A549 (cell line): ENCODE results near the gene SLC49A3. TPM values are rescaled to one million over a fixed set of nuclear protein-coding genes. Genes with fewer than 3 reads are reported as not detected.

ENCODE experiments used
- ATAC-seq, 2 experiments: fragments of 200-7000 bp in 1 of 2; fragments of >200 bp in 1 of 2; cut with Nextera tagmentation in 1 of 2; cut with Tn5 transposase in 1 of 2; 3 replicates each; pipeline versions ENCODE4 v1.8.0 to v1.9.1; 2018 to 2020; ENCODE audit warnings: mild to moderate bottlenecking in 1 of 2, moderate library complexity in 1 of 2
- CTCF ChIA-PET: fragments of 300-600 bp; sonication (Branson Sonifier 250); formaldehyde crosslinking; extraction: SDS; loops from one replicate; lab custom pipeline; 2021; ENCODE audit warnings: antibody characterized with exemption, inconsistent platforms; lab: Yijun Ruan, JAX
- POLR2A ChIA-PET: fragments of 350-600 bp; formaldehyde crosslinking; extraction: SDS; loops from one replicate; lab custom pipeline; 2021; ENCODE audit warnings: antibody characterized with exemption, inconsistent platforms; lab: Yijun Ruan, JAX
- DNase-seq, 2 experiments: peaks; one replicate each; pipeline versions ENCODE4 v3.0.0 to v3.0.0-alpha.2; 2011 to 2016; ENCODE audit warnings: low read depth in 1 of 2, low spot score in 1 of 2
- FAIRE-seq: peaks from 2 replicates; lab custom pipeline; 2011; peaks lifted over from hg19 to GRCh38; lab: Jason Lieb, UNC
- H3K27ac ChIP-seq, 2 experiments: fragments of >200 bp; sonication (Bioruptor Twin); formaldehyde crosslinking; 3 replicates each; pipeline ENCODE4 v1.5.1; 2016 to 2017
- H3K4me1 ChIP-seq: fragments of >200 bp; sonication (Bioruptor Twin); formaldehyde crosslinking; 3 replicates; pipeline ENCODE4 v1.6.1; 2016
- H3K4me2 ChIP-seq: fragments of >200 bp; sonication (Bioruptor Twin); formaldehyde crosslinking; 3 replicates; pipeline ENCODE4 v1.6.1; 2016
- H3K4me3 ChIP-seq: fragments of >200 bp; sonication (Bioruptor Twin); formaldehyde crosslinking; 3 replicates; pipeline ENCODE4 v1.5.1; 2016
- H3K9me3 ChIP-seq: fragments of >200 bp; sonication (Bioruptor Twin); formaldehyde crosslinking; 3 replicates; pipeline ENCODE4 v1.6.1; 2016
- ATOH8 ChIP-seq: fragments of 250-450 bp; sonication (Bioruptor Pico); IDR thresholded peaks from 2 replicates; pipeline ENCODE4 v1.5.0; 2020; ENCODE audit warnings: low read depth, mild to moderate bottlenecking, moderate library complexity
- CBX2 ChIP-seq: fragments of 200-600 bp; sonication (generic); IDR thresholded peaks from 2 replicates; pipeline ENCODE4 v1.6.1; 2016; ENCODE audit warnings: low read depth, mild to moderate bottlenecking, borderline replicate concordance
- CHD2 ChIP-seq: fragments of 150-350 bp; IDR thresholded peaks from 2 replicates; pipeline ENCODE4 v1.6.1; 2014; ENCODE audit warnings: low read length; ENCODE audit not compliant: partially characterized antibody
- FOXS1 ChIP-seq: fragments of 250-450 bp; sonication (Bioruptor Pico); IDR thresholded peaks from 2 replicates; pipeline ENCODE4 v1.5.0; 2020; ENCODE audit warnings: mild to moderate bottlenecking, moderate library complexity
- JUN ChIP-seq, 2 experiments: fragments of >200 bp; sonication (Bioruptor Twin); formaldehyde crosslinking; IDR thresholded peaks; 2 replicates in 1 of 2; 3 replicates in 1 of 2; pipeline ENCODE4 v1.6.1; 2016 to 2017
- KDM1A ChIP-seq: fragments of 200-600 bp; sonication (generic); IDR thresholded peaks from 2 replicates; pipeline ENCODE4 v1.6.1; 2016; ENCODE audit warnings: low read depth, mild to moderate bottlenecking
- MAZ ChIP-seq: fragments of 150-350 bp; IDR thresholded peaks from 2 replicates; pipeline ENCODE4 v1.6.1; 2014; ENCODE audit warnings: antibody characterized with exemption, low read depth, low read length, borderline replicate concordance
- NPAS2 ChIP-seq: fragments of 250-450 bp; sonication (Bioruptor Pico); IDR thresholded peaks from 2 replicates; pipeline ENCODE4 v1.8.0; 2022; ENCODE audit warnings: mild to moderate bottlenecking, moderate library complexity, borderline replicate concordance
- NR3C1 ChIP-seq: fragments of >200 bp; sonication (Bioruptor Twin); formaldehyde crosslinking; IDR thresholded peaks from 3 replicates; pipeline ENCODE4 v1.6.1; 2017
- PHF8 ChIP-seq: fragments of 200-600 bp; sonication (generic); IDR thresholded peaks from 2 replicates; pipeline ENCODE4 v1.6.1; 2016; ENCODE audit warnings: low read depth, mild to moderate bottlenecking, antibody characterized with exemption, moderate library complexity, borderline replicate concordance
- POLR2A ChIP-seq: IDR thresholded peaks from 2 replicates; pipeline ENCODE4 v1.6.1; 2012; ENCODE audit warnings: mild to moderate bottlenecking, low read length
- RCOR1 ChIP-seq: fragments of 150-350 bp; IDR thresholded peaks from 2 replicates; pipeline ENCODE4 v1.6.1; 2014; ENCODE audit warnings: antibody characterized with exemption, low read length, low read depth
- RNF2 ChIP-seq: fragments of 200-600 bp; sonication (generic); IDR thresholded peaks from 2 replicates; pipeline ENCODE4 v1.6.1; 2016; ENCODE audit warnings: low read depth, mild to moderate bottlenecking, antibody characterized with exemption, moderate library complexity, borderline replicate concordance
- WGBS: methylation state at CpG from one replicate; pipeline ENCODE4 v1.1.6; 2017; ENCODE audit errors: missing lambda C conversion rate; 5-methylcytosine and 5-hydroxymethylcytosine counted together
- polyA plus RNA-seq, 4 experiments: library from polyadenylated mRNA; depleted of rRNA in 3 of 4; stranded (reverse); fragments of >200 nt; fragmentation: RNase III in 1 of 4; extraction: RNeasy Plus Mini Kit Qiagen cat#74134 plus additional on column Dnase treatment in 1 of 4; gene quantifications; 2 replicates in 3 of 4; 3 replicates in 1 of 4; pipeline ENCODE4 v1.2.3, GENCODE V29; 2011 to 2017
- TF ChIP-seq, protein P1 (sequence below): fragments of >200 bp; sonication (Bioruptor Twin); formaldehyde crosslinking; IDR thresholded peaks from 2 replicates; pipeline ENCODE4 v1.6.1; 2016
- TF ChIP-seq, protein P2 (sequence below): IDR thresholded peaks from 2 replicates; pipeline ENCODE4 v1.6.1; 2012

SLC49A3 gene
- polyA plus RNA-seq, 2 of the 4 experiments (the other 2 are of a cell fraction): 0.05 to 0.12 TPM

GRCh38 chr4:678331-679103 lies 10.4 kb downstream of the SLC49A3 start:
- Histone ChIP-seq H3K4me2 (no peak overlapping the region), H3K9me3 (no peaks in the 10 kb centered on the region), H3K4me1 (peaks cover 13% of the 10 kb centered on the region; the same call in 1 of the 3 replicates), H3K4me3 (no peak overlapping the region), H3K27ac (no peak overlapping the region)
- POLR2A ChIA-PET: interaction anchor here (1.1 kb wide), 1 partner anchor 9 kb away, joined by 4 read pairs; no protein-coding TSS in a partner anchor
- TF ChIP-seq NPAS2 (no peak), MAZ (no peak)
- WGBS: 73% methylated on average over 8 of the region's 14 CpGs
- ATAC-seq: no peak
- DNase-seq: no peak
- FAIRE-seq: no peak
- CTCF ChIA-PET: interaction anchor here (0.7 kb wide), 1 partner anchor 132 kb away, joined by 3 read pairs; no protein-coding TSS in a partner anchor

- FAIRE-seq (no peak), ATAC-seq (no peak), DNase-seq (no peak)
- POLR2A ChIA-PET: no interaction called here
- Histone ChIP-seq H3K27ac (no peak overlapping the region), H3K9me3 (no peaks in the 10 kb centered on the region), H3K4me3 (no peak overlapping the region), H3K4me1 (peaks cover 18% of the 10 kb centered on the region; the same call in 2 of the 3 replicates), H3K4me2 (no peak overlapping the region)
- TF ChIP-seq KDM1A (no peak), POLR2A (0 out of 2 replicates have a peak, but pooled peaks have one; percentile 20)
- CTCF ChIA-PET: no interaction called here
- WGBS: 87% methylated on average over 10 of the region's 26 CpGs
These were observed 11.3 kb downstream of the SLC49A3 start for GRCh38 chr4:677431-678293.

- ChIA-PET POLR2A (no interaction called here), CTCF (no interaction called here)
- peaks cover 16% of the 10 kb centered on the region; the same call in 2 of the 3 replicates for H3K4me1 ChIP-seq
- FAIRE-seq (no peak), ATAC-seq (no peak), DNase-seq (no peak)
- H3K9me3 ChIP-seq: no peaks in the 10 kb centered on the region
- no peak overlapping the region for H3K27ac ChIP-seq
- TF ChIP-seq NR3C1 (no peak), ATOH8 (CRISPR knock-in tag) (no peak), PHF8 (no peak), RNF2 (no peak), CBX2 (no peak), CHD2 (no peak), JUN (IDR thresholded peaks at IDR 0.05) (no peak), RCOR1 (no peak), FOXS1 (CRISPR knock-in tag) (no peak)
- TF ChIP-seq, protein P1, sequence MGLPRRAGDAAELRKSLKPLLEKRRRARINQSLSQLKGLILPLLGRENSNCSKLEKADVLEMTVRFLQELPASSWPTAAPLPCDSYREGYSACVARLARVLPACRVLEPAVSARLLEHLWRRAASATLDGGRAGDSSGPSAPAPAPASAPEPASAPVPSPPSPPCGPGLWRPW: no peak
- TF ChIP-seq, protein P2, sequence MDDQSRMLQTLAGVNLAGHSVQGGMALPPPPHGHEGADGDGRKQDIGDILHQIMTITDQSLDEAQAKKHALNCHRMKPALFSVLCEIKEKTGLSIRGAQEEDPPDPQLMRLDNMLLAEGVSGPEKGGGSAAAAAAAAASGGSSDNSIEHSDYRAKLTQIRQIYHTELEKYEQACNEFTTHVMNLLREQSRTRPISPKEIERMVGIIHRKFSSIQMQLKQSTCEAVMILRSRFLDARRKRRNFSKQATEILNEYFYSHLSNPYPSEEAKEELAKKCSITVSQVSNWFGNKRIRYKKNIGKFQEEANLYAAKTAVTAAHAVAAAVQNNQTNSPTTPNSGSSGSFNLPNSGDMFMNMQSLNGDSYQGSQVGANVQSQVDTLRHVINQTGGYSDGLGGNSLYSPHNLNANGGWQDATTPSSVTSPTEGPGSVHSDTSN: no peak
- WGBS: 78% methylated on average over 5 of the region's 8 CpGs
- no peak overlapping the region for H3K4me2 ChIP-seq
- H3K4me3 ChIP-seq: no peak overlapping the region
These were observed 12.1 kb downstream of the SLC49A3 start for GRCh38 chr4:676871-677235.
